GM23248 (cell line): ENCODE data around the gene NSD2. TPM values are rescaled to one million over a fixed set of nuclear protein-coding genes. Genes with fewer than 3 reads are reported as not detected.
A peak's percentile ranks its signal among the peaks of the same experiment; 100 is the strongest.
"Not testable (repeated sequence)": the region's sequence is repeated elsewhere in the genome, so short reads cannot be mapped to it uniquely, and the experiment has no call there.

ENCODE experiments used
- DNase-seq: peaks from one replicate; pipeline ENCODE4 v3.0.0-alpha.2; 2015
- H2AFZ ChIP-seq: fragments of 200-600 bp; sonication (generic); 2 replicates; pipeline ENCODE4 v1.6.1; 2016; ENCODE audit warnings: antibody characterized with exemption
- H3F3A ChIP-seq: fragments of 200-600 bp; sonication (generic); 2 replicates; pipeline ENCODE4 v1.6.1; 2016; ENCODE audit warnings: mild to moderate bottlenecking, antibody characterized with exemption, mixed run types; ENCODE audit not compliant: insufficient read depth
- H3K27ac ChIP-seq: fragments of 200-600 bp; sonication (generic); 2 replicates; pipeline ENCODE4 v1.5.1; 2016; ENCODE audit warnings: mild to moderate bottlenecking
- H3K27me3 ChIP-seq: fragments of 200-600 bp; sonication (generic); replicated peaks from 2 replicates; pipeline ENCODE4 v1.6.1; 2016; ENCODE audit warnings: mild to moderate bottlenecking; ENCODE audit not compliant: insufficient read depth
- H3K36me3 ChIP-seq: fragments of 200-600 bp; sonication (generic); 2 replicates; pipeline ENCODE4 v1.6.1; 2016; ENCODE audit warnings: low read depth, mild to moderate bottlenecking
- H3K4me1 ChIP-seq: fragments of 200-600 bp; sonication (generic); 2 replicates; pipeline ENCODE4 v1.6.1; 2016; ENCODE audit warnings: mild to moderate bottlenecking; ENCODE audit not compliant: insufficient read depth
- H3K4me2 ChIP-seq: fragments of 200-600 bp; sonication (generic); one replicate; pipeline ENCODE4 v1.6.1; 2016; ENCODE audit warnings: mild to moderate bottlenecking; ENCODE audit not compliant: unreplicated experiment
- H3K4me3 ChIP-seq: fragments of 200-600 bp; sonication (generic); 2 replicates; pipeline ENCODE4 v1.5.1; 2016; ENCODE audit warnings: mild to moderate bottlenecking
- H3K79me2 ChIP-seq: fragments of 200-600 bp; sonication (generic); 2 replicates; pipeline ENCODE4 v1.6.1; 2016; ENCODE audit warnings: mild to moderate bottlenecking; ENCODE audit not compliant: insufficient read depth
- H3K9ac ChIP-seq: fragments of 200-600 bp; sonication (generic); 2 replicates; pipeline ENCODE4 v1.6.1; 2016; ENCODE audit warnings: mild to moderate bottlenecking
- H3K9me2 ChIP-seq: fragments of 200-600 bp; sonication (generic); 2 replicates; pipeline ENCODE4 v1.6.1; 2016; ENCODE audit warnings: mixed run types, mild to moderate bottlenecking, moderate library complexity; ENCODE audit not compliant: insufficient read depth
- H3K9me3 ChIP-seq: fragments of 200-600 bp; sonication (generic); one replicate; pipeline ENCODE4 v1.6.1; 2017; ENCODE audit warnings: low read depth
- H4K20me1 ChIP-seq: fragments of 200-600 bp; sonication (generic); 2 replicates; pipeline ENCODE4 v1.6.0; 2016; ENCODE audit not compliant: insufficient read depth
- EZH2 ChIP-seq: fragments of 200-600 bp; sonication (generic); IDR thresholded peaks from 2 replicates; pipeline ENCODE4 v1.6.1; 2018; ENCODE audit warnings: antibody characterized with exemption, mild to moderate bottlenecking; ENCODE audit not compliant: insufficient read depth, poor library complexity, severe bottlenecking
- EZH2phosphoT487 ChIP-seq: fragments of 200-600 bp; sonication (generic); IDR thresholded peaks from 2 replicates; pipeline ENCODE4 v1.6.1; 2018; ENCODE audit warnings: antibody characterized with exemption, moderate library complexity, mild to moderate bottlenecking, low read depth; ENCODE audit not compliant: insufficient read depth
- WGBS, 2 experiments: methylation state at CpG; one replicate each; pipeline ENCODE4 v1.1.6; 2015 to 2017; ENCODE audit warnings: low lambda C conversion rate in 2 of 2, low coverage in 1 of 2; ENCODE audit errors: missing lambda C conversion rate in 2 of 2; 5-methylcytosine and 5-hydroxymethylcytosine counted together
- in situ Hi-C: fragments of 300-500 bp; cut with MboI; formaldehyde crosslinking; loops from 2 replicates; pipeline ENCODE4 v1.15.0; 2020
- polyA plus RNA-seq: library from polyadenylated mRNA; unstranded; fragments of >200 nt; fragmentation: Nextera tagmentation; extraction: Ambion mirVana; gene quantifications from 2 replicates; pipeline ENCODE4 v1.2.1, GENCODE V29; 2016
- total RNA-seq: library from RNA; depleted of rRNA; stranded (reverse); fragments of >200 nt; shearing (Covaris generic); gene quantifications from 2 replicates; pipeline ENCODE4 v1.2.3, GENCODE V29; 2014

Gene NSD2
- total and polyA plus RNA-seq, 2 experiments from 2014 or later, result 20.1 to 32.4 TPM

DNA sequence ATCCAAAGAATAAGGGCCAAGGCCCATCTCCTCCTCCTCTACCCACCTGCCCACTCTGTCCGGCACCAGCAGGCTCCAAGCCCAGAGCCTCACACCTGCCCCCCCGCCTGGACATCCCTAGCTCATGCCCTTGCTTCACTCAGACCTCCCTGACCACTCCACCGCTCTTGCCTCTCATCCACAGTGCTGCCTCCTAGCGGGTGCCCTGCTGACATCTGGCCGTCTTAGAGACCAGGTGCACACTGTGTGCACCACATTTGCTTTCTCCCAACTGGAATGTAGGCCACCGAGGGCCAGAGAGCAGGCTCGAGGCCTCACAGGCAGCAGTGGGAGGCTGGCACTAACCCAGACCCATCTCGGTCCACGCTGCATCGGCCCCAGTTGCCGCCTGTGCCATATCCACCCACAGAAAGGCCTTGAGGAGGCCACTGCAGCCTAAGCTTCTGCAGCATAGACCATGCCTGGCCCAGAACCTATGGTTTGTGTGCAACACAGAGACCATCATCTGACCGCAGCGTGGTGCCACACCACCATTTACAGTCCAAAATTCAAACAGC lies 28.8 kb upstream of the NSD2 start:
- whole genome bisulfite sequencing, 2 experiments, result 83 to 88% methylated on average over 13 of the region's 13 CpGs
- Histone ChIP-seq H3K4me3 (no peak overlapping the region), H4K20me1 (no peaks in the 10 kb centered on the region; the same call in 1 of the 2 replicates), H3F3A (peaks cover 16% of the 10 kb centered on the region), H3K9me2 (no peaks in the 10 kb centered on the region), H3K79me2 (peaks cover 87% of the 10 kb centered on the region), H3K4me2 (peak overlapping the region; percentile 2), H2AFZ (no peak overlapping the region), H3K9me3 (no peaks in the 10 kb centered on the region), H3K27ac (no peak overlapping the region), H3K27me3 (no peaks in the 10 kb centered on the region), H3K4me1 (peaks cover 17% of the 10 kb centered on the region), H3K9ac (no peak overlapping the region), H3K36me3 (peaks cover 18% of the 10 kb centered on the region; the same call in 1 of the 2 replicates)
- TF ChIP-seq EZH2phosphoT487 (no peak), EZH2 (no peak)
- DNase-seq, result peak; percentile 21
- in situ Hi-C loops, result no loop called here

DNA sequence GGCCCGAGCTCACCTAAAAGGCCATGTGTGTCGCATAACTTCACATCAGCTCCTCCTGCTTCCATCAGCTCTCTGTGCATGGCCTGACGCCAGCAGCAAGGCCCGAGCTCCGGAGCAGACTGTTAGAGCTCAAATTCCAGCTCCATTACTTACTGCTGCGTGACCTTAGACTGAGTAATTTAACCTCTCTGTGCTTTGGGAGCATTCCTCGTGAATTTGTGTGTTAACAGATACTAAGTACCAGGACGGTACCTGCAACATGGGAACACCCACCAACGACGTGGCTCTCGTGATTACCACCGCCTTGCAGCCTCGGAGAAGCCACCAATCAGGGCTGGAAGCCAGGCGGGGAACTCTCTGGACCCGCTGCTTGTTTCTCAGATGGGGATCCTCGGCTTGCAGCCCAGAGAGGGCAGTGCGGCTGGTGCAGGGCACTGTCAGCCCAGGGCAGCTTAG lies 28.2 kb upstream of the NSD2 start:
- Histone ChIP-seq H3K27me3 (no peaks in the 10 kb centered on the region), H4K20me1 (no peaks in the 10 kb centered on the region; the same call in 1 of the 2 replicates), H3K36me3 (peaks cover 18% of the 10 kb centered on the region; the same call in 1 of the 2 replicates), H3K9me2 (no peaks in the 10 kb centered on the region), H3K4me1 (peaks cover 17% of the 10 kb centered on the region), H3K9me3 (no peaks in the 10 kb centered on the region), H3K9ac (peak overlapping the region; percentile 55), H3K79me2 (peaks cover 89% of the 10 kb centered on the region), H2AFZ (no peak overlapping the region), H3F3A (peaks cover 16% of the 10 kb centered on the region), H3K27ac (peak overlapping the region; percentile 73), H3K4me2 (peak overlapping the region; percentile 23), H3K4me3 (no peak overlapping the region)
- peak; percentile 95 for DNase-seq
- WGBS, 2 experiments, result 39 to 46% methylated on average over 17 of the region's 17 CpGs
- in situ Hi-C loops, result no loop called here
- TF ChIP-seq EZH2 (no peak), EZH2phosphoT487 (no peak)

DNA sequence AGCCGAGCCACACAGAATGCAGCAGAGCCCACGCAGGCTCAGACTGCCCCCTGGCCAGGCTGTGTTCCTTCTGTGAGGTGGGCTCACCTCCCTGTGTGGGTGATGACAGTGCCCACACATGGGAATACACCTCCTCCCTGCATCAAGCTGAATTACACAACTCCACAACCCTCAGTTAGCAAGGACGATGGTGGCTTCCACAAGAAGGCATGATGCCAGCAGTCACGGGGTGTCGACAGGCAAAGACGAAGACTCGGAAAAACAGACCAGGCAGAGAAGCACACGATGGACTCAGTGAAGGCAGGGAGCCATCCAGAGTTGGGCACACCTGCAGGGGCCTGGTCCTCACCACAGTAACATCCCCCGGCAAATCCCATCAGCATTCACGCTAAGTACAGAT lies 27.3 kb upstream of the NSD2 start:
- no peaks in the 10 kb centered on the region for H3K27me3 ChIP-seq
- H3K79me2 ChIP-seq, result peaks cover 88% of the 10 kb centered on the region
- H3K36me3 ChIP-seq, result peaks cover 13% of the 10 kb centered on the region; the same call in 1 of the 2 replicates
- no peak for TF ChIP-seq EZH2
- no peak for TF ChIP-seq EZH2phosphoT487
- WGBS, 2 experiments, result 40 to 44% methylated on average over 9 to 10 of the region's 10 CpGs
- no peaks in the 10 kb centered on the region; the same call in 1 of the 2 replicates for H4K20me1 ChIP-seq
- no peak overlapping the region for H3K4me3 ChIP-seq
- peak overlapping the region; percentile 73 for H3K27ac ChIP-seq
- H3K9me2 ChIP-seq, result no peaks in the 10 kb centered on the region
- H2AFZ ChIP-seq, result no peak overlapping the region
- H3K9ac ChIP-seq, result peak overlapping the region; percentile 55; the same call in 1 of the 2 replicates
- H3F3A ChIP-seq, result peaks cover 16% of the 10 kb centered on the region
- no peaks in the 10 kb centered on the region for H3K9me3 ChIP-seq
- in situ Hi-C loops, result no loop called here
- peaks cover 17% of the 10 kb centered on the region for H3K4me1 ChIP-seq
- DNase-seq, result peak; percentile 47
- peak overlapping the region; percentile 23 for H3K4me2 ChIP-seq

DNA sequence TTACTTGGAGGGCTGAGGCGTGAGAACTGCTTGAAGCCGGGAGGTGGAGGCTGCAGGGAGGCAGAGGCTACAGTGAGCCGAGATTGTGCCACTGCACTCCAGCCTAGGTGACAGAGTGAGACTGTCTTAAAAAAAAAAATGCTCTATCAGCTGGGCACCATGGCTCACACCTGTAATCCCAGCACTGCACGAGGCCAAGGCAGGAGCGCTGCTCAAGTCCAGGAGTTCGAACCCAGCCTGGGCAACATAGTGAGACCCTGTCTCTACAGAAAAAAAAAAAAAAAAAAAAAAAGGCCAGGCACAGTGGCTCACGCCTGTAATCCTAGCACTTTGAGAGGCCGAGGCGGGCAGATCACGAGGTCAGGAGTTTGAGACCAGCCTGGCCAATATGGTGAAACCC lies 26.6 kb upstream of the NSD2 start:
- H4K20me1 ChIP-seq, H3K9ac ChIP-seq, H3K9me3 ChIP-seq, H3K4me3 ChIP-seq, H2AFZ ChIP-seq, H3K27ac ChIP-seq, H3K4me2 ChIP-seq, H3K9me2 ChIP-seq, H3K36me3 ChIP-seq, in situ Hi-C loops, H3K27me3 ChIP-seq, DNase-seq: not testable (repeated sequence)
- WGBS, 2 experiments, result 97 to 100% methylated on average over 9 to 10 of the region's 10 CpGs
- peaks cover 89% of the 10 kb centered on the region for H3K79me2 ChIP-seq
- H3F3A ChIP-seq, result peaks cover 16% of the 10 kb centered on the region
- peaks cover 17% of the 10 kb centered on the region for H3K4me1 ChIP-seq

DNA sequence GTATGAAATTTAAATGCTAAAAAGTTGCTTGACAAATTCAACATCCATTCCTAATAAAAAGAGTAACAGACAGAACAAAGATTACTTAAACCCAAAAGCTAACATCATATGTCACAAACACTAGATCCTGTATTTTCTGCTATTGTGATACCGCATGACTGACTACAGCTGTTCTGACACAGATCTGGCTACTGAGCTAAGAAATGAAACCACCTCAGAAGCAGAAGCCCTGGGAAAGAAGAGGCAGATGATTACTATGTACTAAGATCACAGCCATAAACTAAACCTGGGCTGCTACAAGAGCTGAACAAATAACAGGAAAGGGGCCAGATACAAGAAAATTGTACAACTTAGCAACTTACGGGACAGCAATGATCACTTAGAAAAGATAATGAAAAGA lies 24.6 kb upstream of the NSD2 start:
- peaks cover 6% of the 10 kb centered on the region; the same call in 1 of the 2 replicates for H4K20me1 ChIP-seq

More for the DNA sequence above, 24.6 kb upstream of the NSD2 start:
- H3K9me3 ChIP-seq, result no peaks in the 10 kb centered on the region
- in situ Hi-C loops, result no loop called here
- H3K27me3 ChIP-seq, result no peaks in the 10 kb centered on the region
- 97 to 100% methylated on average over 2 of the region's 2 CpGs for WGBS, 2 experiments
- H2AFZ ChIP-seq, result no peak overlapping the region
- peaks cover 9% of the 10 kb centered on the region; the same call in 1 of the 2 replicates for H3K36me3 ChIP-seq
- no peak for DNase-seq
- no peak overlapping the region for H3K4me3 ChIP-seq
- no peak overlapping the region for H3K9ac ChIP-seq
- TF ChIP-seq EZH2 (no peak), EZH2phosphoT487 (no peak)
- no peaks in the 10 kb centered on the region for H3K9me2 ChIP-seq
- H3K4me1 ChIP-seq, result peaks cover 17% of the 10 kb centered on the region
- H3K27ac ChIP-seq, result no peak overlapping the region
- peaks cover 91% of the 10 kb centered on the region for H3K79me2 ChIP-seq
- no peak overlapping the region for H3K4me2 ChIP-seq
- H3F3A ChIP-seq, result peaks cover 16% of the 10 kb centered on the region
